Measurements from ENCODE around the gene LMBR1.

The LMBR1 gene

GRCh38 chr7:156682928-156683327, 210.1 kb downstream of the LMBR1 start:
- DNase-seq, result no peak

GRCh38 chr7:156680281-156680680, 212.7 kb downstream of the LMBR1 start:
- no peak for DNase-seq

GRCh38 chr7:156677374-156678054, 215.5 kb downstream of the LMBR1 start:
- DNase-seq, result no peak

GRCh38 chr7:156676263-156676662, 216.7 kb downstream of the LMBR1 start:
- DNase-seq, result no peak

GRCh38 chr7:156675721-156676120, 217.3 kb downstream of the LMBR1 start:
- no peak for DNase-seq

- DNase-seq, result no peak
Observed at GRCh38 chr7:156673902-156674301, 219.1 kb downstream of the LMBR1 start.

GRCh38 chr7:156673454-156673853, 219.5 kb downstream of the LMBR1 start:
- no peak for DNase-seq

GRCh38 chr7:156669035-156669828, 223.8 kb downstream of the LMBR1 start:
- DNase-seq, result no peak

GRCh38 chr7:156668130-156668741, 224.7 kb downstream of the LMBR1 start:
- DNase-seq, result no peak

- DNase-seq, result no peak
Observed at GRCh38 chr7:156667110-156667426, 225.9 kb downstream of the LMBR1 start.

GRCh38 chr7:156666368-156667109, 226.4 kb downstream of the LMBR1 start:
- no peak for DNase-seq

GRCh38 chr7:156665101-156665500, 227.9 kb downstream of the LMBR1 start:
- DNase-seq, result no peak

GRCh38 chr7:156662277-156662676, 230.7 kb downstream of the LMBR1 start:
- no peak for DNase-seq

- DNase-seq, result no peak
Observed at GRCh38 chr7:156661637-156662036, 231.3 kb downstream of the LMBR1 start.

GRCh38 chr7:156659961-156660360, 233.0 kb downstream of the LMBR1 start:
- no peak for DNase-seq

- no peak for DNase-seq
Observed at GRCh38 chr7:156659203-156659602, 233.8 kb downstream of the LMBR1 start.

GRCh38 chr7:156657681-156658080, 235.3 kb downstream of the LMBR1 start:
- no peak for DNase-seq

- no peak for DNase-seq
Observed at GRCh38 chr7:156656598-156656997, 236.4 kb downstream of the LMBR1 start.

GRCh38 chr7:156655983-156656382, 237.0 kb downstream of the LMBR1 start:
- no peak for DNase-seq

- DNase-seq, result no peak
Observed at GRCh38 chr7:156655251-156655650, 237.7 kb downstream of the LMBR1 start.

GRCh38 chr7:156654511-156655234, 238.3 kb downstream of the LMBR1 start:
- DNase-seq, result no peak

GRCh38 chr7:156652886-156653568, 240.0 kb downstream of the LMBR1 start:
- DNase-seq, result no peak
